ACC112 (cell line): Measurements from ENCODE around the gene BCL2A1.
"Not testable (repeated sequence)": the region's sequence is repeated elsewhere in the genome, so short reads cannot be mapped to it uniquely, and the experiment has no call there.

Source experiments
- H2AFZ ChIP-seq: fragments of 200-600 bp; sonication (generic); one replicate; pipeline ENCODE4 v1.6.0; 2017; ENCODE audit warnings: antibody characterized with exemption, low read length; ENCODE audit not compliant: unreplicated experiment
- H3K27ac ChIP-seq: fragments of 200-600 bp; sonication (generic); 2 replicates; pipeline ENCODE4 v1.5.1; 2014; ENCODE audit warnings: low read depth, mild to moderate bottlenecking, antibody characterized with exemption, low read length, moderate library complexity
- H3K27me3 ChIP-seq: fragments of 200-600 bp; sonication (generic); 2 replicates; pipeline ENCODE4 v1.6.1; 2014; ENCODE audit warnings: mild to moderate bottlenecking, antibody characterized with exemption, low read length, moderate library complexity, mixed read lengths; ENCODE audit not compliant: insufficient read depth
- H3K36me3 ChIP-seq: fragments of 200-600 bp; sonication (generic); 2 replicates; pipeline ENCODE4 v1.6.1; 2016; ENCODE audit warnings: mild to moderate bottlenecking, antibody characterized with exemption, low read length, moderate library complexity, mixed read lengths; ENCODE audit not compliant: insufficient read depth
- H3K4me1 ChIP-seq: fragments of 200-600 bp; sonication (generic); one replicate; pipeline ENCODE4 v1.6.1; 2016; ENCODE audit warnings: low read length, mixed read lengths; ENCODE audit not compliant: insufficient read depth, unreplicated experiment, control insufficient read depth
- H3K4me3 ChIP-seq: fragments of 200-600 bp; sonication (generic); 2 replicates; pipeline ENCODE4 v1.5.1; 2014; ENCODE audit warnings: mild to moderate bottlenecking, low read depth, low read length
- H3K79me2 ChIP-seq: fragments of 200-600 bp; sonication (generic); one replicate; pipeline ENCODE4 v1.6.0; 2016; ENCODE audit warnings: low read length; ENCODE audit not compliant: control insufficient read depth, unreplicated experiment, insufficient read depth

Gene BCL2A1

DNA sequence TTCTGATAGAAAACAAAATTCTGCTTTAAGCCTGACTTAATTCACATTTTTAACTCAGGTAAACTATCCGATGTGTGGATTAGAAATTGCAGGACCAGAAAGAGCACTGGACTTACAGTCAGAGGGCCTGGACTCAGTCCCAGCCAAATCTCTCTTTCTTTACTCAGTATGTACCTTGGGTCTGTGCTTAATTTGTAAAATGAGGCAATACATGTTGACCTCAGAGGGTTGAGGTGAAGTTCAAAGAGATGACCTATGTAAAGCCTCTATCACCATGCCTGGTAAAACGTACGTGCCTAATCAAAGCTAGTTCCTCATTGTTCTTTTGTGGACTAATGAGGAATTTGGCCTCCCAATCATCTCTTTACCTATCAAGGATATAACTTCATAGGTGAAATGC, 1.9 kb upstream of the BCL2A1 start:
- Histone ChIP-seq H3K79me2 (no peaks in the 10 kb centered on the region), H3K27ac (no peak overlapping the region), H3K27me3 (no peaks in the 10 kb centered on the region), H3K4me3 (no peak overlapping the region), H3K4me1 (peaks cover 13% of the 10 kb centered on the region), H3K36me3 (no peaks in the 10 kb centered on the region), H2AFZ (no peak overlapping the region)

DNA sequence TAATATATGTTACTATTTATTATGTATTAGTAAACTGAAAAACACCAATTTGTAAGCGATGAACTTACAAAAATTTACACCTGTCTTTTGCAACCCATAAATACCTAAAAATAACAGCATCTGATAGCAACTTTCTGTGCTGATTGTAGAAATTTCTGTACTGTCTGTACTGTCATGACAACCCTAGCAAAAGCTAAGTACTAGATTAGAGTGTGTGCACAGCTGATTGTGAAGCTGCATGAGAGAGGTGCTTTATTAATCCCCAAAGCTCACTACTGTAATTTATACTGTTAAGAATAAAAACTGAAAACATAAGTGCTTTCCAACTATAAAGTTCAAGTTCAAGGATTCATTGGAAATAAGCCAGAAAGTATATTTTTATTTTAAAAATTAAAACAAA, 815 bp downstream of the BCL2A1 start:
- H3K4me3 ChIP-seq = peak overlapping the region; percentile 58; the same call in 1 of the 2 replicates
- peaks cover 13% of the 10 kb centered on the region for H3K4me1 ChIP-seq

DNA sequence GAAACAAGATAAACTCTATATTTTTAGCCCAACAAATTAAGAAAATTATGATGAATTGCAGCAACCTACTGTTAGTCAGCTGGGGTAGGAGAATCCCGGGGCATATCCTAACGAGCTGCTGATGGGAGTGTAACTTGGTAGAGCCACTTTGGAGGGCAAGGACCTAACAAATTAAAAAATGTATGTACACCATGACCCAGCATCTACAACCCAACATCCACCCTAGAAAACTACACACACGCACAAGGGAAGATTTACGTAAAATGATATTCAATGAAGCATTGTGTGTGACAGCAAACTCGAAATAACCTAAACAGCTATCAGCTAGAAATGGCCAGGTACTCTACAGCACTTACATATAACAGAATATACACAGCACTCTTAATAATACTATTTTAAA, 1.9 kb downstream of the BCL2A1 start:
- Histone ChIP-seq H2AFZ (no peak overlapping the region), H3K4me3 (no peak overlapping the region), H3K4me1 (peaks cover 13% of the 10 kb centered on the region), H3K79me2 (no peaks in the 10 kb centered on the region), H3K36me3 (no peaks in the 10 kb centered on the region), H3K27me3 (no peaks in the 10 kb centered on the region), H3K27ac (no peak overlapping the region)

More for the DNA sequence above, 815 bp downstream of the BCL2A1 start:
- Histone ChIP-seq H2AFZ (no peak overlapping the region), H3K79me2 (no peaks in the 10 kb centered on the region), H3K36me3 (no peaks in the 10 kb centered on the region), H3K27me3 (no peaks in the 10 kb centered on the region), H3K27ac (no peak overlapping the region)

- Histone ChIP-seq H3K79me2 (no peaks in the 10 kb centered on the region), H3K4me3 (no peak overlapping the region), H2AFZ (no peak overlapping the region), H3K27ac (no peak overlapping the region), H3K36me3 (no peaks in the 10 kb centered on the region), H3K4me1 (peaks cover 13% of the 10 kb centered on the region), H3K27me3 (no peaks in the 10 kb centered on the region)
Measured at GRCh38 chr15:79967298-79968182, 3.5 kb downstream of the BCL2A1 start.

DNA sequence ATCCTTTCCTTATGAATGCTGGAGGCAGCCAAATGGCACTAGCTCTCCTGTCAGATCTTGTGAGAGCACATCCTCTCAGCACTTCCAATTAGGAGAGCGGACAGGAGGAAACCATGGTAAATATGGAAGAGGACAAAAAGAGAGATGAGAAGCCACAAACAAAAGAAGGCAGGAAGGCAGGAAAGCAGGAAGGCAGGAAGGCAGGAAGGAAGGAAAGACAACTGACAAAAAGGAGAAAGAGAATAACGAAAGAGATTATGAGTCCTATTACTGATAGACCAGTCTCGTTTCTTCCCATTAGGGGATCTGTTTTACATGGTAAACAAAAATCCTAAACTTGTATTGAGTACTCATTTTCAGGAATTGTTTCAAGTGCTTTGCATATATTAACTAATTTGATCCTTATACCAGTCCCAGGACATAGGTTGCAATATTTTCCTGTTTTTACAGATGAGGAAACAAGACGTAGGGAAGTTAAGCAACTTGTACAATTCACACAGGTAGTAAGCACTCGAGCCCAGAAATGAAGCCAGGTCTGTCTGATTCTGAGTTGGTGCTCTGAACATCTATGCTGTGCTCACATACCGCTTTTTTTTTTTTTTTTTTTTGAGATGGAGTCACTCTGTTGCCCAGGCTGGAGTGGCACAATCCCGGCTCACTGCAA, 4.2 kb downstream of the BCL2A1 start:
- no peak overlapping the region for H3K27ac ChIP-seq
- H3K27me3 ChIP-seq = no peaks in the 10 kb centered on the region
- H3K79me2 ChIP-seq = no peaks in the 10 kb centered on the region
- peaks cover 13% of the 10 kb centered on the region for H3K4me1 ChIP-seq
- no peak overlapping the region for H3K4me3 ChIP-seq
- H2AFZ ChIP-seq = no peak overlapping the region
- H3K36me3 ChIP-seq = no peaks in the 10 kb centered on the region

GRCh38 chr15:79965846-79966630, 5.0 kb downstream of the BCL2A1 start:
- no peaks in the 10 kb centered on the region for H3K79me2 ChIP-seq
- no peak overlapping the region for H2AFZ ChIP-seq
- H3K4me1 ChIP-seq = peaks cover 7% of the 10 kb centered on the region
- H3K4me3 ChIP-seq = no peak overlapping the region
- no peaks in the 10 kb centered on the region for H3K36me3 ChIP-seq
- H3K27me3 ChIP-seq = no peaks in the 10 kb centered on the region
- H3K27ac ChIP-seq = no peak overlapping the region

DNA sequence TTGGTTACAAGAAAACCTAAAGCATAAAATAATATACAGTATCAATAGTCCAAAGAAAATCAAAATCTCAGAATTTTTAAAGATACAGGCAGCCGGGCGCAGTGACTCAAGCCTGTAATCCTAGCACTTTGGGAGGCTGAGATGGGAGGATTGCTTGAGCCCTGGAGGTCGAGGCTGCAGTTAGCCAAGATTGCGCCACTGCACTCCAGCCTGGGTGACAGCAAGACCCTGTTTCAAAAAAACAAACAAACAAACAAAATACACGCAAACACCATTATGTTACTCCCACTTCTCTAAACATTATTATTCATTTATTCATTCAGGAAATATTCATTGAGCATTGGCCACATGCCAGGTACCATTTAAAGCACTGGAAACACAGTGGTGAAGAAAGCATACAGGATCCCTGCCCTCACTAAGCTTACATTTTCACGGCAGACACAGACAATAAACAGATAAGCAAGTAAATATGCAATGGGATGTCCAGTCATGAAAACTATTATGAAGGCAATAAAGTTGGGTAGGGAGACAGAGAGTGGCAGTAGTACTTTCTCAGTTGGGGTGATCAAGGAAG, 6.7 kb downstream of the BCL2A1 start:
- no peak overlapping the region for H3K27ac ChIP-seq
- no peak overlapping the region for H3K4me3 ChIP-seq
- no peaks in the 10 kb centered on the region for H3K27me3 ChIP-seq
- no peaks in the 10 kb centered on the region for H3K36me3 ChIP-seq
- no peak overlapping the region for H2AFZ ChIP-seq
- H3K79me2 ChIP-seq = no peaks in the 10 kb centered on the region
- H3K4me1 ChIP-seq = no peaks in the 10 kb centered on the region

GRCh38 chr15:79962921-79963320, 8.1 kb downstream of the BCL2A1 start:
- H3K36me3 ChIP-seq, H3K27me3 ChIP-seq, H2AFZ ChIP-seq, H3K79me2 ChIP-seq, H3K4me3 ChIP-seq, H3K4me1 ChIP-seq, H3K27ac ChIP-seq: not testable (repeated sequence)

GRCh38 chr15:79962178-79962577, 8.8 kb downstream of the BCL2A1 start:
- no peaks in the 10 kb centered on the region for H3K4me1 ChIP-seq
- H2AFZ ChIP-seq = no peak overlapping the region
- H3K36me3 ChIP-seq = no peaks in the 10 kb centered on the region
- H3K4me3 ChIP-seq = no peak overlapping the region
- no peaks in the 10 kb centered on the region for H3K79me2 ChIP-seq
- no peaks in the 10 kb centered on the region for H3K27me3 ChIP-seq
- no peak overlapping the region for H3K27ac ChIP-seq

DNA sequence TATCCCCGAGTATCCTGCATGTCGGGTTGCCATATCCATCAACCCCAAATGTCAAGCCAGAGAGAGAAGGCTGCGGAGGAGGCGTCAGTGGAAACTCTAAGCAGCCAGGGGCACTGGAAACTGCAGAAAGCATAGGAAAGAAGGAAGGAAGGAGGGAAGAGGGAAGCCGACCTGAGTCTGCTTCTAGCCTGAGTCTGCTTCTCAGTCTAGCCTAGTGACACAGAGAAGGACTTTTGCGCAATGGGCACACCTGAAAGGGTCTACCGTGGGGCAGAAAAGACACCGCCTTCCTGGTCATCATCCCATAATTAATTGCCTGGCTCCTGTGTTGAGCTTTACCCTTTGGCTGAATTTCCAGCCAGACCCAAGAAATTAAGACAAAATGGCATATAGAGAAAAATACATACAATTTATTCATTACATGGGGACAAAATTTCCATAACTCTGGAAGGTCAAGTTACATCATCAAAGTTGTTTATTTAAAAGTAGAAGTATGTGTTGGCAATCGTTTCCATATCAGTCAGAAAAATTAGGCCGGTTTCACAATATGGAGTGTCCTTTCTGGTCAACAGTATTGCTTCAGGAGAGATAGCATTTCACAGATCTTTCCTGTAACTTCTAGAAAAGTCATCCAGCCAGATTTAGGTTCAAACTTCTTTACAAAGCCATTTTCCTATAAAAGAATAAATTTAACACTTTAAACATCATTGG, 10.3 kb downstream of the BCL2A1 start:
- H3K4me3 ChIP-seq = no peak overlapping the region
- no peak overlapping the region for H3K27ac ChIP-seq
- no peak overlapping the region for H2AFZ ChIP-seq
- H3K4me1 ChIP-seq = no peaks in the 10 kb centered on the region
- H3K79me2 ChIP-seq = no peaks in the 10 kb centered on the region
- no peaks in the 10 kb centered on the region for H3K36me3 ChIP-seq
- H3K27me3 ChIP-seq = no peaks in the 10 kb centered on the region
